Activated CD4-positive, alpha-beta T cell treated with anti-CD3 and anti-CD28 coated beads, Interleukin-2, amount 10 ng/mL, durations not matched to agents 24 days and 14 days (primary cell): ENCODE measurements around the gene DHPS. TPM values are rescaled to one million over a fixed set of nuclear protein-coding genes. Genes with fewer than 3 reads are reported as not detected.
"Not testable (repeated sequence)": the region's sequence is repeated elsewhere in the genome, so short reads cannot be mapped to it uniquely, and the experiment has no call there.

Experiments
- DNase-seq: peaks from one replicate; pipeline ENCODE4 v3.0.0; 2022
- H3K27ac Mint-ChIP-seq: one replicate; pipeline ENCODE4 v1.8.0; 2022; ENCODE audit warnings: mild to moderate bottlenecking, mixed read lengths
- H3K27me3 Mint-ChIP-seq: one replicate; pipeline ENCODE4 v1.8.0; 2022; ENCODE audit warnings: mixed read lengths
- H3K36me3 Mint-ChIP-seq: one replicate; pipeline ENCODE4 v1.8.0; 2022; ENCODE audit warnings: low read depth, mild to moderate bottlenecking, mixed read lengths
- H3K4me1 Mint-ChIP-seq: one replicate; pipeline ENCODE4 v1.8.0; 2021; ENCODE audit warnings: mixed read lengths
- H3K4me3 Mint-ChIP-seq: one replicate; pipeline ENCODE4 v1.8.0; 2022; ENCODE audit warnings: mild to moderate bottlenecking, moderate library complexity, mixed read lengths
- H3K9me3 Mint-ChIP-seq: one replicate; pipeline ENCODE4 v1.8.0; 2021; ENCODE audit warnings: mixed read lengths
- intact Hi-C: fragments of 100-400 bp; cut with micrococcal nuclease; formaldehyde crosslinking; loops from one replicate; pipeline ENCODE4 v1.15.1; 2023
- total RNA-seq: library from RNA; stranded (reverse); gene quantifications from 2 replicates; pipeline ENCODE4 v1.2.3, GENCODE V29; 2022

DHPS gene
- total RNA-seq, 1 donor from 2014 or later = 155 TPM

DNA sequence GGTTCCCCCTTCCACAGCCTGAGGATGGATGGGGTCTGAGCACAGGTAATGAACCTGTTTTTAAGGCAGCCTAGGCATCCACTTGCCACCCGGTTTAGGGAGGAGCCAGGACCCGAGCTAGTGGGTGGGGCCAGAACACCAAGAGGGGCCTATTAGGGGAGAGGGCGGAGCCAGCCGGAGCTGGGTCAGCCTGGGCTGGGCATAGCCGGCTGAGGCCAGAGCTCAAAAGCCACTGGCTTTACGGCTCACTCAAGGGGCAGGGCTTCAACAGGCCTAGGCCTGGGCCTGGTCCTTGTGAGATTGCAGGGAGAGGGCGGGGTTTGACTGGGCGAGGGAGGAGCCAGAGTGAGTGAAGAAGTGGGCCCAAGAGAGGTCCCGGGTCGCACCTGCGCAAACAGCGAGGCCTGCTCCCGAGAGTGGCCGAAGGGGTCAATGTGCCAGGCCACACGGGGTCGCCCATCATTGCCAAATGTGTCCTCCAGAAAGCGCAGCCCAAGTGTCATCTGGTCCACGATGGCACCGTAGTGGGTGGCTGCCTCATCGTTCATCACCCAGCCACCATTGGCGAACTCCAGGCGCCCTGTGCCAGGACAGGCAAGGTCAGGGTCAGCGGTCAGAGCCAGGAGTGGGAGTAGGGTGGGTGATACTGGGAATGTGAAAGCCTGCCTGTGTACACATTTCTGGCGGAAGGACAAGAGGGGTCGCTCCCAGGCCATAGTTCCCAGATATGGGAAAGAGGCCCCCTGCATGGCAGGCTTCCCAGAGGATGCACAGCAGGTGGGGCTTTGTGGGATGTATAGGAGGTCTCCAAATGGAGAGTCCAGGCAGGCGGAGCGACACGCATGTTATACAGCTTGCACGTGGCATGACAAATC, 17.0 kb downstream of the DHPS start:
- H3K4me3 Mint-ChIP-seq = peak overlapping the region; percentile 92
- intact Hi-C loops = no loop called here
- H3K4me1 Mint-ChIP-seq = peaks cover 40% of the 10 kb centered on the region
- no peaks in the 10 kb centered on the region for H3K9me3 Mint-ChIP-seq
- H3K27ac Mint-ChIP-seq = peak overlapping the region; percentile 98
- peaks cover 47% of the 10 kb centered on the region for H3K36me3 Mint-ChIP-seq
- H3K27me3 Mint-ChIP-seq = no peaks in the 10 kb centered on the region
- no peak for DNase-seq

DNA sequence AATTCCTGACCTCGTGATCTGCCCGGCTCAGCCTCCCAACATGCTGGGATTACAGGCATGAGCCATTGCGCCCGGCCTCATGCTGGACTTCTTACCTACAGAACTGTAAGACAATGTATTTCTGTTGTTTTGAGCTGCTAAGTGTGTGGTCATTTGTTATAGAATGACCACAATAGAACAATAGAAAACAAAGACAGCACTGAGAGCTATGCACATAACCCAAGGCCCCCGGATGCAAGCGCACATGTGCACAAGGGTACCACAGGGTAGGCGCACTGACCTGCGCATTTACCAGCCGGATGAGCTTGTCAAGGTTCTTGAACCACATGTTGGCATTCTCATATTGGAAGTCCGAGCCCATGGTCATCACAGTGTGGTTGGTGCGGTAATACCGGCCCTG, 20.7 kb downstream of the DHPS start:
- no peaks in the 10 kb centered on the region for H3K9me3 Mint-ChIP-seq
- H3K27me3 Mint-ChIP-seq = no peaks in the 10 kb centered on the region
- intact Hi-C loops = no loop called here
- H3K27ac Mint-ChIP-seq = no peak overlapping the region
- H3K36me3 Mint-ChIP-seq = peaks cover 57% of the 10 kb centered on the region
- peaks cover 16% of the 10 kb centered on the region for H3K4me1 Mint-ChIP-seq
- no peak for DNase-seq
- no peak overlapping the region for H3K4me3 Mint-ChIP-seq

DNA sequence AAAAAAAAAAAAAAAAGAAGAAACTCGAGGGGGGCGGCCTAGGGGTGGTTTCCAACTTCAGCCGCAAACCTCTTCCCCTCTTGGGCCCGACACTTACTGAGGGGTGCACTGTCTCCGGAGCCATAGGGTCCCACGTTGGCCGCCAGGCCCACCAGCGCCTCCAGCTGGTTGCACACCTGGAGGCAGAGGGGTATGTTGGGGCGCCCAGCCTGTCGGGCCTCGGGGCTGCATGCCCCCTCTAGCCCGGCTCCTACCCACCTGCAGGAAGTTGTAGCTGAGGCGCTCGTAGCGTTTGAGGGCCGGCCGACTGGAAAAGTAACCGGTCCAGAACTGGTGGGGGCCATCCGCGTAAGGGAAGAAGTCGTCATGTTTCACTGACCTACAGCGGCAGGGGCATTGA, 23.7 kb downstream of the DHPS start:
- H3K9me3 Mint-ChIP-seq = no peaks in the 10 kb centered on the region

DNA sequence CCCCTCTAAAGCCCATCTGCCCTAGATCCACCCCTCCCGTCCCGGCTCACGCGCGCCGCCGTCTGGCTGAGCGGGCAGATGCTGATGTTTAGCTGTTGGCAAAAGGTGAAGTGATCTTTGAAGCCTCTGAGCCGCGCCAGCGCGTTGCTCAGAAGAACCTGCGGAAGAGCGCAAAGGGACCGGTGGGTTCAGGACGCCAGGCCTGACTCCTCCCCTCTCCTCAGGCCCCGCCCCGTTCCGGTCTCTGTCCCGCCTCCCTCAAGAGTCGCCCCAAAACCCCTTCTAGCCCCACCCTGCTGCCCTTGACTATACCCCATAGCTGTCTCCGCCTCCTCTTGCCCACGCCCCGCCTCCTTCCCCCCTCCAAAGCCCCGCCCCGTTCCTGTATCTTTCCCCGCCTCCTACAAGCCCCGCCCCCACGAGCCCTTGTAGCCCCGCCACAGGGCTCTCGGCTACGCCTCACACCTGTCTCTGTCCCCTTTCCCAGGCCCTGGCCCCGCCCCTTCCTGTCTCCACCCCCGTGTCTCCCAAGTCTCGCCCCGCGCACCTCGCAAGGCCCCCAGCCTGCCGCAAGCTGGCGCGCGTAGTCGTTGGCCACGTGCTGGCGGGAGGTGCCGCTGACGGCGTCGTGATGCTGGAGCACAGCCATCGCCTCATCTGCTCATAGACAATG, 24.6 kb downstream of the DHPS start:
- DNase-seq = no peak

More for the DNA sequence above, 23.7 kb downstream of the DHPS start:
- no peak overlapping the region for H3K4me3 Mint-ChIP-seq
- H3K36me3 Mint-ChIP-seq = peaks cover 52% of the 10 kb centered on the region
- H3K27me3 Mint-ChIP-seq = no peaks in the 10 kb centered on the region
- DNase-seq = no peak
- intact Hi-C loops = no loop called here
- no peak overlapping the region for H3K27ac Mint-ChIP-seq
- peaks cover 2% of the 10 kb centered on the region for H3K4me1 Mint-ChIP-seq

DNA sequence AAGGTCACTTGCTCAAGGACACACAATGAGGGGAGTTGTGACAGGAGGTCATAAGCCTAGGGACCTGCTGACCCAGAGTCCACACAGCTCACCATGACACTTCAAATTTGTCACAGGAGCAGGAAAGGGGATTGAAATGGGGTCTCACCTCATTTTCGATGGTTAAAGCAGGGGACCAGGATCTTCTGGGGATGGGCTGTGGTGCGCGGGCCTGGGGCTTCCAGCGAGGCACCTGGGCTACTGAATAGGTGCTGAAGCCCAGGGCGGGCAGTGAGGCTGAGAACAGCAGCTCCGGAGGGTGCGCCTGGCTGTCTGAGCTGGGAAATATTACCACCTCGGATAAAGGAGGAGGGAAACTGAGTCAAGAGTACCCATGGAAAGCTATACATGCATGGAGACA, 26.1 kb downstream of the DHPS start:
- H3K4me3 Mint-ChIP-seq = no peak overlapping the region
- H3K9me3 Mint-ChIP-seq = no peaks in the 10 kb centered on the region
- H3K27me3 Mint-ChIP-seq = no peaks in the 10 kb centered on the region
- H3K4me1 Mint-ChIP-seq = peaks cover 2% of the 10 kb centered on the region
- no peak for DNase-seq
- H3K36me3 Mint-ChIP-seq = peaks cover 53% of the 10 kb centered on the region
- intact Hi-C loops = no loop called here
- no peak overlapping the region for H3K27ac Mint-ChIP-seq

More for the DNA sequence above, 24.6 kb downstream of the DHPS start:
- H3K27me3 Mint-ChIP-seq = no peaks in the 10 kb centered on the region
- intact Hi-C loops = no loop called here
- H3K4me1 Mint-ChIP-seq = peaks cover 2% of the 10 kb centered on the region
- H3K9me3 Mint-ChIP-seq = no peaks in the 10 kb centered on the region
- H3K36me3 Mint-ChIP-seq = peaks cover 51% of the 10 kb centered on the region
- no peak overlapping the region for H3K27ac Mint-ChIP-seq
- H3K4me3 Mint-ChIP-seq = no peak overlapping the region

DNA sequence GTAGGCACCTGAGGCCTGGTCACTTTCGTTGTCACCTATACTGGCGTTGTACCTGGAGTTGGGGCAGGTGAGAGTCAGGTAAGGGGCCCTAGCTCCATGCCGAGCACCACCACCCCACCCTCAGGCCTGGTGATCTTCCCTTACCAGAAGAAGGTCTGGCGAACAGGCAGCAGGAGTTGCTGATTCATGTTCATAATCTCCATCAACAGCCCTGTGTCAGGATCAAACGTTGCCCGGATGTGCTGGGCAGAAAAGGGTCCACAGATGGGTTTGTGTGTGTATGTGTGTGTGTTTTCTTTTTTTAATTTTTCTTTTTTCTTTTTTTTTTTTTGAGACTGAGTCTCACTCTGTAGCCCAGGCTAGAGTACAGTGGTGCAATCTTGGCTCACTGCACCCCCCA, 29.5 kb downstream of the DHPS start:
- H3K27ac Mint-ChIP-seq = no peak overlapping the region
- no peak for DNase-seq
- intact Hi-C loops = no loop called here
- H3K4me1 Mint-ChIP-seq = no peaks in the 10 kb centered on the region
- H3K4me3 Mint-ChIP-seq = no peak overlapping the region
- H3K36me3 Mint-ChIP-seq = peaks cover 56% of the 10 kb centered on the region
- no peaks in the 10 kb centered on the region for H3K27me3 Mint-ChIP-seq
- no peaks in the 10 kb centered on the region for H3K9me3 Mint-ChIP-seq

DNA sequence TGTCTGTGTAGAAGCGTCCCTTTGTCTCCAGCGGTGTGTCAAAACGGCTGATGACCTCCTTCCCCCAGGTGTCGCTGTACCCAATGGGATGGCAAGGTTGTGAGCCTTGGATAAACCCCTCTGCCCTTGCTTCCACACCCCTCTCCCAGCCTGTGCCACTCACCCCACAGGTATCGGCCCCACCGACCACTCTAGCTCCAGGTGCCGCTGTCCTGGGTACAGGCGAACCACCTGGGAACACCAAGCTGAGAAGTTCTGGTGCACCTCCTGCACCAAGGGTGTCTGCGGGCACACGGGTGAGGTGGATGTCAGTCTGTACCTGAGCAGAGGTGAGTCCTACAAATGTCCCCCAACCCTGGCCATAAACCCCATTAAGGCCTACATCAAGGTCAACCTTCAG, 31.7 kb downstream of the DHPS start:
- no peak overlapping the region for H3K4me3 Mint-ChIP-seq
- peaks cover 1% of the 10 kb centered on the region for H3K4me1 Mint-ChIP-seq
- H3K27ac Mint-ChIP-seq = no peak overlapping the region
- peaks cover 44% of the 10 kb centered on the region for H3K36me3 Mint-ChIP-seq
- no peaks in the 10 kb centered on the region for H3K27me3 Mint-ChIP-seq
- no peaks in the 10 kb centered on the region for H3K9me3 Mint-ChIP-seq
- no peak for DNase-seq
- intact Hi-C loops = no loop called here

DNA sequence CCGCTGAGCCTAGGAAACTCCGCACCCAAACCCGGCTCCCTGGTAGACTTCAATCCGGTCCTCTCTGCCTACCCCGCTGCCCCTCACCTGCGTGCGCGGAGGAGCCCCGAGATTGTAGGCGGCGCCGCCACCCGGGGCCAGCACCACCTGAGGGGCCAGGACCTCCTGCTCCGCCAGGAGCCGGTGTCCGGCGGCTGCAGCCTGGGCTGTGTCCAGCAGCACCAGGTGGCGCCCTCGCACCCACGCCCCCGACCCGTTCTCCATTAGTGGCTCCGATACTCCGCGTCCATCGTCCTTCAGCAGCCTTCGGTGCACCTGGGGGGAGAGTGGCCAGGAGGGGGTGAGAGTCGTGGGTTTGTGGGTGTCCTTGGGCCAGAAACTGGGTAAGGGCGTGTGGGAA, 33.6 kb downstream of the DHPS start:
- intact Hi-C loops = no loop called here
- Mint-ChIP-seq H3K4me1 (peaks cover 1% of the 10 kb centered on the region), H3K27me3 (no peaks in the 10 kb centered on the region), H3K4me3 (no peak overlapping the region), H3K27ac (no peak overlapping the region), H3K9me3 (no peaks in the 10 kb centered on the region), H3K36me3 (peaks cover 44% of the 10 kb centered on the region)
- no peak for DNase-seq

DNA sequence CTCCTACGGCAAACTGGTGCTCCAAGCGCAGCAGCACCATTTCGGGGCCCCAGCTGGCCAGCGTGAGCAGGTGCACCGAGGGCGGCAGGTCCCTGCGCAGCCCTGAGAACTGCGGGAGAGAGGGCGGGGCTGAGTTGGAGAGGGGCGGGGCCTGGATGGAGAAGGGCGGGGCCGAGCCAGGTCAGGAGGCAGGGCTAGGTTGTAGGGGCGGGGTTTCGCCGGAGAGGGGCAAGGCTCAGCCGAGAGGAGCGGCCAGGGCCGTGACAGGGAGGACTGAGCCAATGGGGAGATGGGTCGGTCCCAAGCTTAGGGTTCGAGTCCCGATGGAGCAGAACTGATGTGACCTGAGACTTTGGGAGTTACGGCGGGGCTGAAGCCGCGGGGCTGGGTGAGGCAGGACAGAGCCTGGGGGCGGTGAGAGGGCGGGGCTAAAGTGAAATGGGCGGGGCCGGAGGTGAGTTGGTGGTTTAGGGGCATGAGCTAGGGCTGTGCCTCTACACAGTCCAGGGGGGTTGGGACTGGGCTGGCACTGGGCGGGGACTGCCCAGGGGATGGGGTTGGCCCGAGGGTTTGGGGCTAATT, 34.1 kb downstream of the DHPS start:
- peaks cover 44% of the 10 kb centered on the region for H3K36me3 Mint-ChIP-seq
- no peaks in the 10 kb centered on the region for H3K27me3 Mint-ChIP-seq
- no peak overlapping the region for H3K27ac Mint-ChIP-seq
- H3K4me1 Mint-ChIP-seq = peaks cover 1% of the 10 kb centered on the region
- H3K9me3 Mint-ChIP-seq = no peaks in the 10 kb centered on the region
- no peak overlapping the region for H3K4me3 Mint-ChIP-seq
- intact Hi-C loops = no loop called here
- peak; percentile 75 for DNase-seq

DNA sequence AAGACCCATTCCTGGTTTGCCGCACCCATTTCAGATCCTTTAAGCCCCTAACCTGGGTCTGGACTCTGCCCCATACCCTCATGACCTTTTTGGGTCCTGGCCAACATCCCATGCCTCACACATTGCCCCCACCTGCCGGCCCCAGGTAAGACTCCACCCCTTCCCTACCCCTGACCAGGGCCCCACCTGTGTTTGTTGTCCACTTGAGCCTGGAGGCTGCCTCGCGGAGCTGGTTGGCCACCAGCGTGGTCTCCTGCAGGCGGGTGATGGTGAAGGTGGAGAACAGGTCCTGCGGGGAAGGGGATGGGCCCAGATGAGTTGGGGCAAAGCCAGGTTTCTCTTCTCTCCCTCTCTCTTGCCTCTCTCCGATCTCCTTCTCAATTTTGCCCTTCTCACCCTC, 34.6 kb downstream of the DHPS start:
- Mint-ChIP-seq H3K4me1 (peaks cover 1% of the 10 kb centered on the region), H3K9me3 (no peaks in the 10 kb centered on the region), H3K36me3 (peaks cover 44% of the 10 kb centered on the region), H3K27ac (no peak overlapping the region), H3K4me3 (no peak overlapping the region), H3K27me3 (no peaks in the 10 kb centered on the region)
- intact Hi-C loops = no loop called here
- DNase-seq = no peak

DNA sequence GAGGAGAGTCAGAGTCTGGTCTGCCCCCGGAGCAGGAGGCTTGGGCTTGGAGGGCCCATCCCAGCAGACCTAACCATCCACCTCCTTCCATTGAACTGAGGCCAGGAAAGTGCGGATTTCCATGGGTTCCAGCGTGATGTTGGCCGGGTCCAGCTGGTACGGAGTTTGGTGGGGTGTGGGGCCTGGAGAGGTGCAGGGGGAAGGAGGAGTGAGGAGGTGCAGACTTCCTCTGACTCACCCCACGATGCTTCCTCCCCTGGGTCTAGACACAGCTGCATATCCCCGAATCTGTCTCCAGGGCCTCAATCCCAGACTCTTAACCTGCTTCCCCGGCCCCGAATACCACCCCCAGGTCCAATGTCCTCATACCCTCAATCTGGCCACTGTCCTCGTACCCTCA, 35.1 kb downstream of the DHPS start:
- H3K9me3 Mint-ChIP-seq = no peaks in the 10 kb centered on the region
- H3K4me3 Mint-ChIP-seq = no peak overlapping the region
- DNase-seq = no peak
- peaks cover 40% of the 10 kb centered on the region for H3K36me3 Mint-ChIP-seq
- H3K27ac Mint-ChIP-seq = no peak overlapping the region
- no peaks in the 10 kb centered on the region for H3K27me3 Mint-ChIP-seq
- intact Hi-C loops = no loop called here
- peaks cover 1% of the 10 kb centered on the region for H3K4me1 Mint-ChIP-seq

DNA sequence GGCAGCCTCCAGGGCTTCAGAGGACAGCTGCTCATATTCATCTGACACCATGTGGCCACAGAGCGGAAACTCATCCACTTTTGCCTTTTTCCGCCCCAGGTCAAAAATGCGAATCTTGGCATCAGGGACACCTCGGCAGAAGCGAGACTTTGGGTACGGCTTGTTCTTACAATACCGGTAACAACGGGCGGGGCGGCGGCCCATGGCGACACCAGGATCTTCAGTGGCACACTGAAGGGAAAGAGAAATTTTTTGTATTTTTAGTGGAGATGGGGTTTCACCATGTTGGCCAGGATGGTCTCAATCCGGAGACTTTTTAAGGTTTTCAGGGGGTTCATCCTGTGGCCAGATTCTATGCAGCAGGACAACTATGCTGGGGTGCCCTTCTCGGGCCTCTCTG, 38.0 kb downstream of the DHPS start:
- H3K9me3 Mint-ChIP-seq, H3K27ac Mint-ChIP-seq, H3K27me3 Mint-ChIP-seq, intact Hi-C loops, DNase-seq, H3K4me3 Mint-ChIP-seq: not testable (repeated sequence)
- peaks cover 10% of the 10 kb centered on the region for H3K4me1 Mint-ChIP-seq
- H3K36me3 Mint-ChIP-seq = peaks cover 32% of the 10 kb centered on the region

DNA sequence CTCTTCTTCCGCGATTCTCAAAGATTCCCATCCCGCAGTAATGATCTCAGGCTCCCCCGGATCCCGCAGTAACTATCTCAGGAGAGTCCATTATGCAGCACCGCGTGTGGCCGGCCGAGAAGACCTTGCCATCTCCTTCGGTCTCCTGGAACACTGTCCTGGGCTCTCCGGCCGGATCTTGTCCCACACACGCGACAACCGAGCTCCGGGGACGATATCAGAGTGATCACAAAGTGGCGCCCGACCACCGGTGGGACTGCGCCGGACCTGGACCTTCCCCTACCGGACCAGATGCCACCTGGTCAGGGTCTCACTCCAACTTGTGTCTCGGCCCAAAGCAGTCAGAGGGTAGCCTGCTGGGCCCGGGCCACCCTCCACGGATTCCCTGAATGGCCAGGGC, 39.2 kb downstream of the DHPS start:
- H3K27me3 Mint-ChIP-seq = no peaks in the 10 kb centered on the region
- H3K9me3 Mint-ChIP-seq = no peaks in the 10 kb centered on the region
- DNase-seq = no peak
- no peak overlapping the region for H3K27ac Mint-ChIP-seq
- peaks cover 10% of the 10 kb centered on the region for H3K4me1 Mint-ChIP-seq
- intact Hi-C loops = no loop called here
- no peak overlapping the region for H3K4me3 Mint-ChIP-seq
- H3K36me3 Mint-ChIP-seq = peaks cover 25% of the 10 kb centered on the region

DNA sequence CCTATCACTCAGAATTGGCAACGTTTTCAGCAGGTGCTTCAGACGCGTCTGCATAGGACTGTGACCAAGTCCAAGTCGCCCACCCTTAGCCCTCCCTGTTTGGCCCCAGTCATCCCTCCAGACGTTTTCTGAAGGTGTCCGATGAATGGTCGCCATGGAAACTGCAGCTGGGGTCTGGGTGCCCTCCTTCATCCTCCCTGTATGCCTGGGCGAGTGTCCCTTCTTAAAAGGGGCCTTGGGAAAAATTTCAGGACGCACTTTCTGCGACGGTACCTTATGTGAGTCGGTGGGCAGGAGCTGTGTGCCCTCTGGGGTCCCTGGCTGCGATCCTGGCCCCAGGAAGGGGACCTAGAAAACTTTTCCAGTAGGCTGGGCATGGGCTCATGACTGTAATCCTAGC, 40.2 kb downstream of the DHPS start:
- Mint-ChIP-seq H3K4me3 (no peak overlapping the region), H3K27me3 (no peaks in the 10 kb centered on the region), H3K27ac (no peak overlapping the region), H3K4me1 (peaks cover 9% of the 10 kb centered on the region), H3K9me3 (no peaks in the 10 kb centered on the region), H3K36me3 (peaks cover 23% of the 10 kb centered on the region)
- no peak for DNase-seq
- intact Hi-C loops = loop anchor here (2.0 kb wide), 1 partner anchor 25 kb away; the partner anchor contains the start of genes MAN2B1 and WDR83
